ENCODE data around the gene APPL2. TPM values are rescaled to one million over a fixed set of nuclear protein-coding genes. Genes with fewer than 3 reads are reported as not detected.

Gene APPL2
- total RNA-seq, 2 donors from 2014 or later: 13.1 to 30.3 TPM

- Histone ChIP-seq H3K4me3 (no peak overlapping the region), H3K9me3 (no peaks in the 10 kb centered on the region), H3K27ac (no peak overlapping the region), H3K4me1 (no peaks in the 10 kb centered on the region), H3K27me3 (no peaks in the 10 kb centered on the region), H3K36me3 (no peaks in the 10 kb centered on the region)
- TF ChIP-seq, protein P1, sequence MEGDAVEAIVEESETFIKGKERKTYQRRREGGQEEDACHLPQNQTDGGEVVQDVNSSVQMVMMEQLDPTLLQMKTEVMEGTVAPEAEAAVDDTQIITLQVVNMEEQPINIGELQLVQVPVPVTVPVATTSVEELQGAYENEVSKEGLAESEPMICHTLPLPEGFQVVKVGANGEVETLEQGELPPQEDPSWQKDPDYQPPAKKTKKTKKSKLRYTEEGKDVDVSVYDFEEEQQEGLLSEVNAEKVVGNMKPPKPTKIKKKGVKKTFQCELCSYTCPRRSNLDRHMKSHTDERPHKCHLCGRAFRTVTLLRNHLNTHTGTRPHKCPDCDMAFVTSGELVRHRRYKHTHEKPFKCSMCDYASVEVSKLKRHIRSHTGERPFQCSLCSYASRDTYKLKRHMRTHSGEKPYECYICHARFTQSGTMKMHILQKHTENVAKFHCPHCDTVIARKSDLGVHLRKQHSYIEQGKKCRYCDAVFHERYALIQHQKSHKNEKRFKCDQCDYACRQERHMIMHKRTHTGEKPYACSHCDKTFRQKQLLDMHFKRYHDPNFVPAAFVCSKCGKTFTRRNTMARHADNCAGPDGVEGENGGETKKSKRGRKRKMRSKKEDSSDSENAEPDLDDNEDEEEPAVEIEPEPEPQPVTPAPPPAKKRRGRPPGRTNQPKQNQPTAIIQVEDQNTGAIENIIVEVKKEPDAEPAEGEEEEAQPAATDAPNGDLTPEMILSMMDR (IDR thresholded peaks at IDR 0.05): no peak
- no peak for DNase-seq (ENCODE audit: low spot score)
Observed at GRCh38 chr12:105278043-105278697, 42.2 kb upstream of the APPL2 start.

DNA sequence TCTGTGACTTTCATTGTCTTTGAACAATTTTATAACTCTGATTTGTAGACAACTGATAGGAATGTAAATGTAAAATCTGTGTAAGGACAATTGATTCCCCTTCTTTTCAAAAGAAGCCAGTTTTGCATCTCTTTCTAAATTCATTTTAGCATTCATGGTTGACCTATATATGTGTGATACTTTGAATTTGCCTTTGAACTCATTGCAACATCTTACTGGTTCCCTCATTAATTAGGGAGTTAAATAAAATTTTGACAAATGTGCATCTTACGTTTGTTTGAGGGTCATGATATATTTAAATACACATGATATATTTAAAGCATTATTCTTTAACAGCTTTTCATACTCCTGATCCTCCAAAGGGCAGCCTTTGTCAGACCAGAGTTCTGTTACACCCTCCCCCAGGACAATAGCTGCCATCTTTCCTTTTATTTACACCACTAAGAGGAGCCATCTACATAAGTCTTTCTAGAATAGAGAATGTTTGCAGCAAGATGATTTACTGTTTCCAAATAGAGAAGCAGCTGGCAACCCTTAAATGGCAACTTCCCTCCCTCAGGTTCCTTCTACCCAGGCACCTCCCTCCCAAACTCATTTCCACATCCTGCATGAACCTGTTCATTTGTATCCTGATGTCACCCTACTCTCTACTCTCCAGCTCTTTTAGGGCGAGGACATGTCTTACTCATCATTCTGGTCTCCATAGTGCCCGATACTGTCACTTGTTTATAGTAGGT is 40.2 kb upstream of the APPL2 start:
- TF ChIP-seq, protein P1 (IDR thresholded peaks at IDR 0.05): no peak
- Histone ChIP-seq H3K36me3 (no peaks in the 10 kb centered on the region), H3K4me3 (no peak overlapping the region), H3K9me3 (no peaks in the 10 kb centered on the region), H3K27me3 (no peaks in the 10 kb centered on the region), H3K4me1 (peaks cover 0 to 1% of the 10 kb centered on the region in 2 donors), H3K27ac (no peak overlapping the region)
- DNase-seq (ENCODE audit: low spot score): no peak

- no peaks in the 10 kb centered on the region for H3K36me3 ChIP-seq
- H3K9me3 ChIP-seq: no peaks in the 10 kb centered on the region
- no peak for DNase-seq (ENCODE audit: low spot score)
- no peak overlapping the region for H3K4me3 ChIP-seq
- no peaks in the 10 kb centered on the region for H3K27me3 ChIP-seq
- TF ChIP-seq, protein P1 (IDR thresholded peaks at IDR 0.05): no peak
- H3K27ac ChIP-seq: no peak overlapping the region
- H3K4me1 ChIP-seq: peaks cover 0 to 6% of the 10 kb centered on the region in 2 donors
Observed at GRCh38 chr12:105274571-105274970, 38.6 kb upstream of the APPL2 start.

DNA sequence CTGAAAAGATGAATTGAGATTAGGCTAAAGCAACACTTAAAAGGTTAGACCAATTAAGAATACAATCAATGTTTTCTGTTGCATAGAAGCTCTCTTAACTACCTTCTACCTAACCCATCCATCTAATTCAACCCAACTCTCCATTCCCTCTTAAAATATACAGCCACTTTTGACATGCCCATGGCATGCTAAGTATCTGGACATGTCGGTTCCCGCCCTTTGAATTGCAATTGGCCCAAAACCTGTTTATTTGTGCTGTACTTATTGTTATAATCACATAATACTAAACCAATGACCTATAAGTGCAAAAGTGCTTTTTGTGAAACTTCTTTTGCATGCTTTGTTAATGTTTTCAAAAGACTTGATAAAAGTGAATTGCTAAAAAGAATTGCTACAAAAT is 37.6 kb upstream of the APPL2 start:
- H3K27ac ChIP-seq: no peak overlapping the region
- no peaks in the 10 kb centered on the region for H3K9me3 ChIP-seq
- H3K4me3 ChIP-seq: no peak overlapping the region
- no peak for DNase-seq (ENCODE audit: low spot score)
- H3K4me1 ChIP-seq: peaks cover 0 to 6% of the 10 kb centered on the region in 2 donors
- TF ChIP-seq, protein P1 (IDR thresholded peaks at IDR 0.05): no peak
- no peaks in the 10 kb centered on the region for H3K27me3 ChIP-seq
- H3K36me3 ChIP-seq: no peaks in the 10 kb centered on the region

DNA sequence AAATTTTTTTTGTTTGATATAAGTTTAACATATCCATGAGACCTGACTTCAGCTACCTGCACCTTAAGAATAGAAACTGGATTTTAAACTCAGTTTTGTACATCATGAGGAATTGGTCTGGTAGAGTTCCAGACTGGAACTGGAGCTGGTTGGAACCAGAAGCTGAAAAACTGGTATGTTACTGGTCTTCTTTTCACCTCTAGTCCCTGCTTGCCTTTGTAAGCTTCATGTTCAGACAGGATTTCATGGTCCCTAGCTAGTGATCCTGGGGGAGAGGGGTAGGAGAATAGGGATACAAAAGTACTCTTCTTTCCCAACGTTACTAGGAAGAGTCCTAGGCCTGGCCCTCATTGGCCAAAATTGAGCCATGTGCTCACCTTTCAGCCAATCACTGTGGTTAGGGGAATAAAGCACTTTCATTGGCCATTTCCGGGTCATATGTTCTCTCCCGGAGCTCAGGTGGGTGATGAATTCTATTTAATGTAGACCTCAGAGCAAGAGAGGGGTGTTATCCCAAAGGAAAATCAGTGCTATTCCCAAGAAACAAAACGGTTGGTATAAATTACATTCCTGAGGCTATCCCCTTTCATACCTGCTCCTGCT is 36.9 kb upstream of the APPL2 start:
- Histone ChIP-seq H3K27ac (no peak overlapping the region), H3K27me3 (no peaks in the 10 kb centered on the region), H3K36me3 (no peaks in the 10 kb centered on the region), H3K9me3 (no peaks in the 10 kb centered on the region), H3K4me1 (peaks cover 0 to 6% of the 10 kb centered on the region in 2 donors), H3K4me3 (no peak overlapping the region)
- TF ChIP-seq, protein P1 (IDR thresholded peaks at IDR 0.05): no peak
- no peak for DNase-seq (ENCODE audit: low spot score)
